CD14-positive monocyte (primary cell): Measurements from ENCODE around the gene NEDD8. TPM values are rescaled to one million over a fixed set of nuclear protein-coding genes. Genes with fewer than 3 reads are reported as not detected.

ENCODE experiments used
- DNase-seq, 3 donors: peaks; one replicate each; pipeline ENCODE4 v3.0.0-alpha.2; 2011 to 2022
- H2AFZ ChIP-seq: 2 replicates; pipeline ENCODE4 v1.6.0; 2012; ENCODE audit warnings: mild to moderate bottlenecking, low read depth, low read length, inconsistent platforms; ENCODE audit not compliant: insufficient read depth, poor library complexity, severe bottlenecking
- H3K27ac ChIP-seq, 2 donors: 1 replicate in 1 of 2; 2 replicates in 1 of 2; pipeline ENCODE4 v1.5.1; 2012 to 2013; ENCODE audit warnings: low read length in 2 of 2, control low read depth in 1 of 2, inconsistent platforms in 1 of 2, low read depth in 1 of 2, mild to moderate bottlenecking in 1 of 2
- H3K27me3 ChIP-seq, 2 donors: one replicate each; pipeline versions ENCODE4 v1.6.0 to v1.6.1; 2011 to 2013; ENCODE audit warnings: low read length in 2 of 2; ENCODE audit not compliant: control insufficient read depth in 2 of 2, insufficient read depth in 2 of 2
- H3K36me3 ChIP-seq, 2 donors: replicated peaks in 1 of 2; 1 replicate in 1 of 2; 2 replicates in 1 of 2; pipeline versions ENCODE4 v1.5.1 to v1.6.1; 2012 to 2013; ENCODE audit warnings: low read length in 2 of 2, control low read depth in 1 of 2, inconsistent platforms in 1 of 2, mild to moderate bottlenecking in 1 of 2; ENCODE audit not compliant: insufficient read depth in 2 of 2, control insufficient read depth in 1 of 2
- H3K4me1 ChIP-seq, 2 donors: 1 replicate in 1 of 2; 2 replicates in 1 of 2; pipeline versions ENCODE4 v1.5.1 to v1.6.1; 2012 to 2013; ENCODE audit warnings: low read length in 2 of 2, control low read depth in 1 of 2, inconsistent platforms in 1 of 2, mild to moderate bottlenecking in 1 of 2, moderate library complexity in 1 of 2; ENCODE audit not compliant: insufficient read depth in 2 of 2, control insufficient read depth in 1 of 2
- H3K4me2 ChIP-seq: replicated peaks from 2 replicates; pipeline ENCODE3; 2012; ENCODE audit warnings: low read length, moderate library complexity, mild to moderate bottlenecking; ENCODE audit not compliant: poor library complexity, severe bottlenecking; ENCODE audit errors: extremely low read depth
- H3K4me3 ChIP-seq, 3 experiments: fragments of 200-600 bp in 1 of 3; sonication (generic) in 1 of 3; replicated peaks in 1 of 3; 1 replicate in 2 of 3; 2 replicates in 1 of 3; pipeline ENCODE4 v1.5.1; 2011 to 2013; ENCODE audit warnings: low read length in 3 of 3, mild to moderate bottlenecking in 3 of 3, control low read depth in 2 of 3, low read depth in 2 of 3, inconsistent platforms in 1 of 3, moderate library complexity in 1 of 3
- H3K79me2 ChIP-seq: 2 replicates; pipeline ENCODE4 v1.6.0; 2012; ENCODE audit warnings: mild to moderate bottlenecking, control low read depth, inconsistent platforms, low read length, moderate library complexity; ENCODE audit not compliant: insufficient read depth
- H3K9ac ChIP-seq: 2 replicates; pipeline ENCODE4 v1.6.0; 2017; ENCODE audit warnings: low read length, mild to moderate bottlenecking; ENCODE audit not compliant: insufficient read depth, poor library complexity, severe bottlenecking
- H3K9me3 ChIP-seq, 2 donors: replicated peaks in 1 of 2; 1 replicate in 1 of 2; 2 replicates in 1 of 2; pipeline versions ENCODE4 v1.5.1 to v1.6.1; 2012 to 2013; ENCODE audit warnings: low read length in 2 of 2, control low read depth in 1 of 2; ENCODE audit not compliant: control insufficient read depth in 1 of 2, insufficient read depth in 1 of 2
- H4K20me1 ChIP-seq: 2 replicates; pipeline ENCODE4 v1.6.0; 2012; ENCODE audit warnings: mild to moderate bottlenecking, low read length, control low read depth, moderate library complexity; ENCODE audit not compliant: insufficient read depth
- H3K27ac Mint-ChIP-seq, 7 donors: one replicate each; pipeline ENCODE4 v1.8.0; 2020; ENCODE audit warnings: mild to moderate bottlenecking in 7 of 7, mixed read lengths in 7 of 7, moderate library complexity in 6 of 7, inconsistent platforms in 2 of 7
- H3K27me3 Mint-ChIP-seq, 3 donors: one replicate each; pipeline ENCODE4 v1.8.0; 2021 to 2022; ENCODE audit warnings: low read depth in 3 of 3, mild to moderate bottlenecking in 3 of 3, mixed read lengths in 3 of 3, moderate library complexity in 3 of 3, inconsistent platforms in 1 of 3
- H3K36me3 Mint-ChIP-seq, 2 donors: one replicate each; pipeline ENCODE4 v1.8.0; 2020; ENCODE audit warnings: mixed read lengths in 2 of 2, inconsistent platforms in 1 of 2, mild to moderate bottlenecking in 1 of 2
- H3K4me1 Mint-ChIP-seq: one replicate; pipeline ENCODE4 v1.8.0; 2020; ENCODE audit warnings: mild to moderate bottlenecking, mixed read lengths
- H3K4me3 Mint-ChIP-seq, 2 donors: one replicate each; pipeline ENCODE4 v1.8.0; 2020; ENCODE audit warnings: mild to moderate bottlenecking in 2 of 2, mixed read lengths in 2 of 2, moderate library complexity in 1 of 2
- H3K9me3 Mint-ChIP-seq, 7 donors: one replicate each; pipeline ENCODE4 v1.8.0; 2020 to 2022; ENCODE audit warnings: mixed read lengths in 7 of 7, mild to moderate bottlenecking in 6 of 7, moderate library complexity in 6 of 7, inconsistent platforms in 2 of 7
- WGBS: methylation state at CpG from one replicate; pipeline ENCODE4 v1.1.5; 2013; ENCODE audit warnings: missing lambda C conversion rate; ENCODE audit not compliant: insufficient coverage; 5-methylcytosine and 5-hydroxymethylcytosine counted together
- intact Hi-C, 2 donors: fragments of 100-400 bp; cut with micrococcal nuclease; formaldehyde crosslinking; loops; one replicate each; pipeline versions ENCODE4 v1.15.0 to v1.15.1; 2023
- polyA plus RNA-seq, 3 donors: library from polyadenylated mRNA; depleted of rRNA in 1 of 3; unstranded in 2 of 3; stranded (reverse) in 1 of 3; fragments of 300-500 nt in 2 of 3; fragments of >200 nt in 1 of 3; fragmentation: Illumina TruSeq in 2 of 3; gene quantifications; 1 replicate in 2 of 3; 2 replicates in 1 of 3; pipeline ENCODE4 v1.2.3, GENCODE V29; 2012 to 2021
- TF ChIP-seq, protein P1 (sequence below): fragments of 200-600 bp; IDR thresholded peaks from one replicate; pipeline ENCODE4 v1.8.0; 2022; ENCODE audit warnings: antibody characterized with exemption, mild to moderate bottlenecking

NEDD8 gene
- polyA plus RNA-seq, 3 donors, result 164 to 335 (median 306) TPM

DNA sequence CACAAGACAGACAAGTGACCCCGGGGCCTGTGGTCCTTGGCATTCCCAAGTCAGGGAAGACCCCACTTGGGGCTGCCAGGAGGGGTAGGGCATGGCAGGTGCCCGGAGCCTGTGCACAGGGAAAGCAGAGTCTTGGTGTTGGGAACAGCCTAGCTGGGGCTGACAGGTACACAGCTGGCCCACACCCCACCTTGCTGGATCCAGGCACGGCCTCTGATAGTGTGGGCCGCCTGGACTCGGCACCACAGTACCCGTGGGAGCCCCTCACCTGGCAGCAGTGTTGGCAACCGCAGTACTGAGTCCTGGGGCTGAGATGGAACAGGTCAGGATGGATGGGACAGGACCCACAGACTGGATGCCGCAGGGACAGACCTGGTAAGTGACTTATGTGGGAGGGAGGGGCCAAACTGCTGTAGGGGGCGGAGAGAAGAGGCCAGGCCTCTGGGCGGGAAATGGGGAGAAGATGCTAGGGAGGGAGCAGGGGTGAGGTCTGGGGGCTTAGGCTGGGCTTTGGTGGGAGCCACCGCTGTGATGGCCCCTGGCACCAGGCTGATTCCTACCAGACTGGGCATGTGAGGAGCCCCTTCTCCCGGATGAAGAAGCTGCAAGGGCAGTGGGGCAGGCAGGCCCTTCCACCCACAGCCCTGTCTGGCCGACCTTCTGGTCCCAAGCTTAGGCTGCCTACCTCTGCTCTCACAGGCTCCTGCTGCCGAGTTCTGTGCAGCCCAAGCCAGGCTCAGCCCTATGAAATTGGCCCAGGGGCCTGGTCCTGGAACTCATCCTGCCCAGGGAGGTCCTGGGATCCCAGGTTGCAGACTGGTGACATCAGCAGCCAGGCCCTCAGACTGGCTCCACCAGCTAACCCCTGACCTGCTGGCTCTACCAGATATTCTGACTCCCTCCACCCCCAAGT is 30.9 kb upstream of the NEDD8 start, which contains the start of gene TGM1:
Gene TGM1 (minus strand): TSS at position 357 of the 913 bp plus-strand sequence. CDS start 825 bp downstream, outside the sequence.
- H3K36me3 ChIP-seq, result peaks cover 55 to 94% of the 10 kb centered on the region in 2 donors
- TF ChIP-seq, protein P1, sequence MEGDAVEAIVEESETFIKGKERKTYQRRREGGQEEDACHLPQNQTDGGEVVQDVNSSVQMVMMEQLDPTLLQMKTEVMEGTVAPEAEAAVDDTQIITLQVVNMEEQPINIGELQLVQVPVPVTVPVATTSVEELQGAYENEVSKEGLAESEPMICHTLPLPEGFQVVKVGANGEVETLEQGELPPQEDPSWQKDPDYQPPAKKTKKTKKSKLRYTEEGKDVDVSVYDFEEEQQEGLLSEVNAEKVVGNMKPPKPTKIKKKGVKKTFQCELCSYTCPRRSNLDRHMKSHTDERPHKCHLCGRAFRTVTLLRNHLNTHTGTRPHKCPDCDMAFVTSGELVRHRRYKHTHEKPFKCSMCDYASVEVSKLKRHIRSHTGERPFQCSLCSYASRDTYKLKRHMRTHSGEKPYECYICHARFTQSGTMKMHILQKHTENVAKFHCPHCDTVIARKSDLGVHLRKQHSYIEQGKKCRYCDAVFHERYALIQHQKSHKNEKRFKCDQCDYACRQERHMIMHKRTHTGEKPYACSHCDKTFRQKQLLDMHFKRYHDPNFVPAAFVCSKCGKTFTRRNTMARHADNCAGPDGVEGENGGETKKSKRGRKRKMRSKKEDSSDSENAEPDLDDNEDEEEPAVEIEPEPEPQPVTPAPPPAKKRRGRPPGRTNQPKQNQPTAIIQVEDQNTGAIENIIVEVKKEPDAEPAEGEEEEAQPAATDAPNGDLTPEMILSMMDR, result no peak

DNA sequence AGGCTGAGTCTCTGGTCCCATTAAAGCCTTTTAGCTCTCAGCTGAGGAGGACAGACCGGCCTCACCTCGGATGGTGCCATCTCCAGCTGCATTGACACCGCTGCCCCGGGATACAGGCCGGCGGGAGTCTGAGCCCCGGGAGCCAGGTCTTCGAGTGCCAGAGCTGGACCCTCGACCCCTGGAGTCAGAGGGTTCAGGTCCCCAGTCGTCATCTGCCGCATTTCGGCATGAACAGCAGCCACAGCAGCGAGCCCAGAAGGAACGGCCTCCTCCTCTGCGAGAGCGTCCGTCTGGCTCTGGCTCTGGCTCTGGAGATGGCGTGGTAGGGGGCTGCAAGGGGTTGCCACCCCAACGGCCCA is 29.8 kb upstream of the NEDD8 start:
- no peak overlapping the region for H3K27ac Mint-ChIP-seq
- Histone ChIP-seq H3K27me3 (no peaks in the 10 kb centered on the region), H3K36me3 (peaks cover 49 to 84% of the 10 kb centered on the region in 2 donors), H3K79me2 (no peaks in the 10 kb centered on the region), H3K27ac (no peak overlapping the region), H2AFZ (no peak overlapping the region), H3K4me2 (no peak overlapping the region), H4K20me1 (no peaks in the 10 kb centered on the region), H3K9me3 (no peaks in the 10 kb centered on the region), H3K4me3 (no peak overlapping the region), H3K4me1 (no peaks in the 10 kb centered on the region), H3K9ac (no peak overlapping the region)
- no peak overlapping the region for H3K4me3 Mint-ChIP-seq
- peaks cover 67 to 84% of the 10 kb centered on the region in 2 donors for H3K36me3 Mint-ChIP-seq
- peaks cover 0 to 3% (median 2%) of the 10 kb centered on the region in 3 donors for H3K27me3 Mint-ChIP-seq
- WGBS, result 98% methylated on average over 17 of the region's 19 CpGs
- intact Hi-C loops, result no loop called here
- H3K9me3 Mint-ChIP-seq, result no peaks in the 10 kb centered on the region
- TF ChIP-seq, protein P1, result no peak
- no peak for DNase-seq
- peaks cover under 1% of the 10 kb centered on the region for H3K4me1 Mint-ChIP-seq

More for the DNA sequence above, 30.9 kb upstream of the NEDD8 start, which contains the start of gene TGM1:
- no peak for DNase-seq
- H3K9me3 ChIP-seq, result no peaks in the 10 kb centered on the region
- no peak within 1 kb of the TSS for H3K4me3 Mint-ChIP-seq
- peaks cover 5% of the 10 kb centered on the region for H3K4me1 Mint-ChIP-seq
- peak within 1 kb of the TSS in 3 of 7 donors; percentile 27 to 42 (median 31) for H3K27ac Mint-ChIP-seq
- H3K9me3 Mint-ChIP-seq, result no peaks in the 10 kb centered on the region
- intact Hi-C loops, result no loop called here
- no peak within 1 kb of the TSS for H3K4me2 ChIP-seq
- H4K20me1 ChIP-seq, result no peaks in the 10 kb centered on the region
- no peak within 1 kb of the TSS for H3K9ac ChIP-seq
- no peaks in the 10 kb centered on the region for H3K79me2 ChIP-seq
- peaks cover 70 to 87% of the 10 kb centered on the region in 2 donors for H3K36me3 Mint-ChIP-seq
- no peaks in the 10 kb centered on the region for H3K4me1 ChIP-seq
- no peak within 1 kb of the TSS for H3K27ac ChIP-seq
- no peak within 1 kb of the TSS for H3K4me3 ChIP-seq
- WGBS, result 97% methylated on average over 12 of the region's 14 CpGs
- H3K27me3 ChIP-seq, result no peaks in the 10 kb centered on the region
- no peak within 1 kb of the TSS for H2AFZ ChIP-seq
- peaks cover 0 to 3% (median 2%) of the 10 kb centered on the region in 3 donors for H3K27me3 Mint-ChIP-seq
